ENCODE measurements around the gene YPEL2.
A peak's percentile ranks its signal among the peaks of the same experiment; 100 is the strongest.

Gene YPEL2

GRCh38 chr17:59357219-59357697, 25.8 kb downstream of the YPEL2 start:
- H3K27me3 Mint-ChIP-seq (ENCODE audit: low read depth), result peaks cover 3% of the 10 kb centered on the region
- TF ChIP-seq, protein P1, sequence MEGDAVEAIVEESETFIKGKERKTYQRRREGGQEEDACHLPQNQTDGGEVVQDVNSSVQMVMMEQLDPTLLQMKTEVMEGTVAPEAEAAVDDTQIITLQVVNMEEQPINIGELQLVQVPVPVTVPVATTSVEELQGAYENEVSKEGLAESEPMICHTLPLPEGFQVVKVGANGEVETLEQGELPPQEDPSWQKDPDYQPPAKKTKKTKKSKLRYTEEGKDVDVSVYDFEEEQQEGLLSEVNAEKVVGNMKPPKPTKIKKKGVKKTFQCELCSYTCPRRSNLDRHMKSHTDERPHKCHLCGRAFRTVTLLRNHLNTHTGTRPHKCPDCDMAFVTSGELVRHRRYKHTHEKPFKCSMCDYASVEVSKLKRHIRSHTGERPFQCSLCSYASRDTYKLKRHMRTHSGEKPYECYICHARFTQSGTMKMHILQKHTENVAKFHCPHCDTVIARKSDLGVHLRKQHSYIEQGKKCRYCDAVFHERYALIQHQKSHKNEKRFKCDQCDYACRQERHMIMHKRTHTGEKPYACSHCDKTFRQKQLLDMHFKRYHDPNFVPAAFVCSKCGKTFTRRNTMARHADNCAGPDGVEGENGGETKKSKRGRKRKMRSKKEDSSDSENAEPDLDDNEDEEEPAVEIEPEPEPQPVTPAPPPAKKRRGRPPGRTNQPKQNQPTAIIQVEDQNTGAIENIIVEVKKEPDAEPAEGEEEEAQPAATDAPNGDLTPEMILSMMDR (IDR thresholded peaks at IDR 0.05; ENCODE audit: unreplicated experiment in 3 of 3), result no peak

GRCh38 chr17:59357929-59358328, 26.5 kb downstream of the YPEL2 start:
- Mint-ChIP-seq H3K36me3 (ENCODE audit: low read depth) (peaks cover 55% of the 10 kb centered on the region), H3K27ac (peak overlapping the region in 1 of 3 experiments; percentile 10), H3K4me3 (no peak overlapping the region), H3K27me3 (ENCODE audit: low read depth) (peaks cover 3% of the 10 kb centered on the region), H3K4me1 (peaks cover 47% of the 10 kb centered on the region), H3K9me3 (no peaks in the 10 kb centered on the region)
- TF ChIP-seq, protein P1 (IDR thresholded peaks at IDR 0.05; ENCODE audit: unreplicated experiment in 3 of 3), result no peak

More at GRCh38 chr17:59357219-59357697, 25.8 kb downstream of the YPEL2 start:
- Mint-ChIP-seq H3K9me3 (no peaks in the 10 kb centered on the region), H3K4me3 (no peak overlapping the region), H3K27ac (peak overlapping the region; percentile 5 to 11 (median 10)), H3K4me1 (peaks cover 41% of the 10 kb centered on the region), H3K36me3 (ENCODE audit: low read depth) (peaks cover 55% of the 10 kb centered on the region)

DNA sequence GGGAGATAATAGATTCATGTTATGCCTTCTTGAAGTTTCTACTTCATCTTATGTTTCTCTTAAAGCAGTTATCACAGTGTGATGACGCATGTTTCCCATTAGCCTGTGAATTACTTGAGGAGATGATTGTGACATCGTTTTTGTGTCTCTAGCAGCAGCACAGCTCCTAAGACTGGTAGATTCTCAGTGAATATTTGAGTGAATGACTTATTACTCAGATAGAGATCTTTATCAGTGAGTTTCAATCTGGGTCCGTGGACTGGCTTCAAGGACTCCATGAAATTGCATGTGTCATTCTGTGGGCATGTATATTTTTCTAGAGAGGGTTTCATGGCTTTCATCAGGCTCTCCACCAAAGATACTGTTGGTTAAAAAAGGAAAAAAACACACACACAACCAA, 29.9 kb downstream of the YPEL2 start:
- Mint-ChIP-seq H3K27ac (peak overlapping the region; percentile 35 to 73 (median 43)), H3K27me3 (ENCODE audit: low read depth) (peaks cover 3% of the 10 kb centered on the region), H3K4me1 (peaks cover 46% of the 10 kb centered on the region), H3K36me3 (ENCODE audit: low read depth) (peaks cover 24% of the 10 kb centered on the region), H3K4me3 (no peak overlapping the region), H3K9me3 (no peaks in the 10 kb centered on the region)
- TF ChIP-seq, protein P1 (IDR thresholded peaks at IDR 0.05; ENCODE audit: unreplicated experiment in 3 of 3), result no peak

DNA sequence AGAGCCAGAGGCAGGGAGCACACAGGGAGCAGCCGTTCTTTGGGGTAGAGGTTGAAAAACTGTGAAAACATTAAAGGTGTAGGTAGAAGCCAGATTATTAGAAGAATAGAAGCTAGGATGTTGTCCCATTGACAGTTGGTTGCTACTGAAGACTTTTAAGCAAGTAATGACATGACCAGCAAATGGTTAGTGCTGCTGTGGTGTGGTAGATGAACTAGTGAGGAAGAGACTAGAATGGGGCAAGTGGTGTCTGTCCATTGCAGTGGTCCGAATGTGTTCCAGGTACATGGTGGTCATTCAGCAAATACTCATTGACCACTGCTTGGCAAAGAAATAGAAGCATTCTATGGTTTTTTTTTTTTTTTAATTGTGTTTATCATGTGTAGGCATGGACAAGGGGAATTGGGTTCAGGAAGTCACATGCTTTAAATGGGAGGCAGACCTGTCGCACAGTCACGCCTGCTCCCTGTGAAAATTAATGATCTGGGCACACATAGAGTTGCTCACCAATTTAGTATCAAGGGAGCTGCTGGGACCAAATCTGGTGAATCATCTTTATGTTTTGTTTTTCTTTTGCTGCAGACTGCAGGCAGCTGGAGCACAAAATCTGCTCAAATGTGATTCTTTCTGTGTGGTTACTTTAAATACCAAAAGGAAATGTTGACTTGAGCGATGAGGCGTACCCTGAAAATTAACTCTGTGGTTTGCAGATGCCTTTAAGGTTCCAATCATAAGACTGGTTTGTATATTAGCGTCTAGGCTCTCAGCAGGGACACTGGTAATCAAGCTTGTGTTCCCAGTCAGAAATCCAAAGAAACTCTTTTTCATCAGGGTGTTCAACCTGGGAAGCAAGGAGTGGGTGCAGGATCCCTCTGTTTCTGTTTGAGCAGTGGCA, 30.7 kb downstream of the YPEL2 start:
- Mint-ChIP-seq H3K27ac (peak overlapping the region; percentile 35 to 73 (median 43)), H3K4me3 (no peak overlapping the region), H3K9me3 (no peaks in the 10 kb centered on the region), H3K4me1 (peaks cover 53% of the 10 kb centered on the region), H3K27me3 (ENCODE audit: low read depth) (peaks cover 3% of the 10 kb centered on the region), H3K36me3 (ENCODE audit: low read depth) (peaks cover 17% of the 10 kb centered on the region)
- TF ChIP-seq, protein P1 (IDR thresholded peaks at IDR 0.05; ENCODE audit: unreplicated experiment in 3 of 3), result no peak

- peaks cover 11% of the 10 kb centered on the region for H3K36me3 Mint-ChIP-seq (ENCODE audit: low read depth)
- TF ChIP-seq, protein P1 (IDR thresholded peaks at IDR 0.05; ENCODE audit: unreplicated experiment in 3 of 3), result no peak
- no peak overlapping the region for H3K4me3 Mint-ChIP-seq
- no peaks in the 10 kb centered on the region for H3K9me3 Mint-ChIP-seq
- H3K4me1 Mint-ChIP-seq, result peaks cover 57% of the 10 kb centered on the region
- peaks cover 3% of the 10 kb centered on the region for H3K27me3 Mint-ChIP-seq (ENCODE audit: low read depth)
- peak overlapping the region; percentile 35 to 73 (median 43) for H3K27ac Mint-ChIP-seq
These were observed 31.4 kb downstream of the YPEL2 start for GRCh38 chr17:59362811-59363205.
